Hematopoietic multipotent progenitor cell treated with erythropoietin and hydrocortisone succinate and interleukin-3 and kit ligand, for 6 days (in vitro differentiated cells): ENCODE data around the gene OR52E1.
"Not testable (repeated sequence)": the region's sequence is repeated elsewhere in the genome, so short reads cannot be mapped to it uniquely, and the experiment has no call there.

Source experiments
- DNase-seq: peaks from one replicate; pipeline ENCODE4 v3.0.0-alpha.2; 2015

The OR52E1 gene

GRCh38 chr11:5069272-5069671 lies at the start of gene OR52E1:
Gene OR52E1 (plus strand): TSS chr11:5069572.
- no peak for DNase-seq

- DNase-seq = no peak
These were observed 47.4 kb upstream of the OR52E1 start for GRCh38 chr11:5021996-5022395.

DNA sequence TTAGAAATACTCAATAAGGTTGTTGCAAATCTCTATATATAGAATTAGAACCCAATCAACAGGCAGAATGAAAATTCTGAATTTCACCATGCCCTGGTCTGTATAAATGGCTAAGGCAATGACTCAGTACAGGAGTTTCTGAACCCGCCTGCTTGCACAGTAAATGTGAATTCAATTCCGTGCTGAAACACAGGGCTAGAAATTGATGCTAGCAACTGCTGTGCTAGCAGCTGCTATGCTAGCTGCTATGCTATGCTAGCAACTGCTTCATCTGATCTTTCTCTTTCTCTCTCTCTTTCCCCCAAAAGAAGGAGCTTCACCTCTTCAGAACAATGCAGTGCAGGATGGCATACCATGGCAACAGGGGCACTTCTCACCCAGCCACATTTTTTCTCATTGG lies 32.7 kb upstream of the OR52E1 start:
- DNase-seq = no peak

DNA sequence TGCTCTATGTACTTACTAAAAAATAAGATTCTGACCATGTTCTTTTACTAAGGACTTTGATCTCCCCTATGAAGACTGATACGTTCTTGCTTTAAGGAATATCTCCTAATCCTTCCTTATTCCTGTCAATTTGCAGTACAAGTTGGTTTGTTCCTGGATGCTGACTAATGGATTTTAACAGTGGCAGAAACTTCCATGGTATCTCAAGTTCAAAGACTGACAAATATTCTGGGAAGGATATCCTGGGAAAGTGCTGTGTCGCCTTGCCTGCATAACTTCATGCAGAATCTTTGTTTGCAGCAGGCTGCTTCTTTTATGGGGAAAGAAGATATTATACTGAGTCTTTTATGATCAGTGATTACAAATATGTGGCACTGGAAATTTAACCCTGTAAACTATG lies 31.4 kb upstream of the OR52E1 start:
- DNase-seq = no peak

GRCh38 chr11:5038341-5038740 lies 31.0 kb upstream of the OR52E1 start:
- DNase-seq = no peak

- DNase-seq = no peak
These were observed 28.5 kb upstream of the OR52E1 start for GRCh38 chr11:5040876-5041275.

DNA sequence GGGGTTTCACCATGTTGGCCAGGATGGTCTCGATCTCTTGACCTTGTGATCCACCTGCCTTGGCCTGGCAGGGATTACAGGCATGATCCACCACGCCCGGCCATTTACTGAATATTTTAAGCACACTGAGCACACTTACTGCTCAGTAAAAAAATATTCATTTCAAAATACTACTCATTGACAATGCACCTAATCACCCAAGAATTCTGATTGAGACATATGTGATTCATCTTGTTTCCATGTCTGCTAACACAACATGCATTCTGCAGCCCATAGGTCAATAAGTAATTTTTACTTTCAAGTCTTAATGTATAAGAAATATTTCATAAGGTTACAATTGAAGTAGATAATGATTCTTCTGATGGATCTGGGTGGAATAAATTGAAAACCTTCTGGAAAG lies 27.3 kb upstream of the OR52E1 start:
- DNase-seq = no peak

GRCh38 chr11:5043380-5043779 lies 26.0 kb upstream of the OR52E1 start:
- DNase-seq = no peak

- no peak for DNase-seq
These were observed 23.1 kb upstream of the OR52E1 start, which contains the start of gene OR52J3 for GRCh38 chr11:5046226-5046625. Gene OR52J3 (plus strand): TSS chr11:5046526. CDS start chr11:5046526, 0 bp downstream.

DNA sequence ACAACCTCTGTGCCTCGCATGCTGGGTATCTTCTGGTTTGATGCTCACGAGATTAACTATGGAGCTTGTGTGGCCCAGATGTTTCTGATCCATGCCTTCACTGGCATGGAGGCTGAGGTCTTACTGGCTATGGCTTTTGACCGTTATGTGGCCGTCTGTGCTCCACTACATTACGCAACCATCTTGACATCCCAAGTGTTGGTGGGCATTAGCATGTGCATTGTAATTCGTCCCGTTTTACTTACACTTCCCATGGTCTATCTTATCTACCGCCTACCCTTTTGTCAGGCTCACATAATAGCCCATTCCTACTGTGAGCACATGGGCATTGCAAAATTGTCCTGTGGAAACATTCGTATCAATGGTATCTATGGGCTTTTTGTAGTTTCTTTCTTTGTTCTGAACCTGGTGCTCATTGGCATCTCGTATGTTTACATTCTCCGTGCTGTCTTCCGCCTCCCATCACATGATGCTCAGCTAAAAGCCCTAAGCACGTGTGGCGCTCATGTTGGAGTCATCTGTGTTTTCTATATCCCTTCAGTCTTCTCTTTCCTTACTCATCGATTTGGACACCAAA lies 22.5 kb upstream of the OR52E1 start:
- no peak for DNase-seq

DNA sequence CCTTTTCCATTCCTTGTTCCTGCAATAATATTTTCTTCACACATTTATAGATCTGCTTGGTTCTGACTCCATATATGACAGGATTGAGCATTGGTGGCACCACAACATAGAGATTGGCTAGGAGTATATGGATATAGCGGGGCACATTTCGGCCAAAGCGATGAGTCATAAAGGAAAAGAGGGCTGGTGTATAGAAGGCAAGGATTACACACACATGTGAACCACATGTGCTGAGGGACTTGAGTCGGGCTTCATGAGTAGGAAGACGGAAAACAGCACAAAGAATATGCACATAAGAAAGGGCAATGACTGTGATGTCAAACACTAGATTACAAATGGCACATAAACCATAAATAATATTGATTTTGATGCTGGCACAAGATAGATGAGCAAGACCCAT lies 10.7 kb upstream of the OR52E1 start:
- not testable (repeated sequence) for DNase-seq

DNA sequence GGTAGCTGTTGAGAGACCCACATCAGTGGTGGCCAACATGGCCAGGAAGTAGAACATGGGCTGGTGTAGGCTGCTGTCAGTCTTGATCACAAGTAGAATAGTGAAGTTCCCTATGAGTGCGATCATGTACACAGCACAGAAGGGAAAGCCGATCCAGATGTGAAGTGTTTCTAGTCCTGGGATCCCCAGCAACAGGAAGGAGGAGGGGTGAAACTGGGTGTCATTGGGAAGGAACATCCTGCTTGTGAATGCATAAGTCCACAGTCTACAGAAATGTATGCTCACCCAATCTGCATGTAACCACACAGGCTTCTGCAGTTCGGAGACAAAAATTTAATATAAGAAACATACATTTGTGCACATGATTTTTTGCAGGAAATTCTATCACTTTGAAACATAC lies 10.0 kb upstream of the OR52E1 start, which contains the start of gene OR52E2:
OR52E2 (minus strand) TSS at position 237 of the 400 bp plus-strand sequence; CDS start at position 237, 0 bp downstream.
- DNase-seq = no peak

DNA sequence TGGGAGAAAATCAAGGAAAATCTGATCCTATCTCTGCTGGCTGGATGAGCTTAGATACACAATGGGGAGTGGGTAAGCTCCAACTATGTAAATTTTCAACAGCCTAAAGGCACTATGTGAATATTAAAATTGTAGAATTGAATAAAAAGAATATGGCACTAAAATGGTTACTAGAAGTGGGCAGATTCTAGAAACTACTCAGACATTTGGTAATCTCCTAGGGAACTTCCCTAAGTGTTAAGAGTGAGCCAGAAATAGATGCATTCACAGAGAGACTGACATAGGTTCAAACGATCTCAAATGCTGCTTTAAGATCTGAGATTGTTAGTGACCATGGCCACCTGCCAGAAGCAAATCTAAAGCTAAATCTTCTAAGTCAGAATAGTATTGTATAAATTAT lies 4.3 kb upstream of the OR52E1 start:
- no peak for DNase-seq

- no peak for DNase-seq
These were observed 2.4 kb downstream of the OR52E1 start for GRCh38 chr11:5071799-5072198.

DNA sequence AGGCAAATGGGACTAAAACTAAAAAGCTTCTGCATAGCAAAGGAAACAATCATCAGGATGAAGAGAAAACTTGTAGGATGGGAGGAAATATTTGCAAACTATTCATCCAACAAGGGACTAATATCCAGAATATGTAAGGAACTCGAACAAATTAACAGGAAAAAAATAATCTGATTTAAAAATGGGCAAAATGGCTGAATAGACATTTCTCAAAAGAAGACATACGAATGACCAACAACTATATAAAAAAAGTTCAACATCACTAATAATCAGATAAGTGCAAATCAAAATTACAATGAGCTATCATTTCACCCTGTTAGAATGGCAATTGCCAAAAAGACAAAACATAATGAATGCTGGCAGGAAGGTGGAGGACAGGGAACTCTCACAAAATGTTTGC lies 12.0 kb downstream of the OR52E1 start:
- no peak for DNase-seq

GRCh38 chr11:5083602-5084001 lies 14.2 kb downstream of the OR52E1 start:
- no peak for DNase-seq

DNA sequence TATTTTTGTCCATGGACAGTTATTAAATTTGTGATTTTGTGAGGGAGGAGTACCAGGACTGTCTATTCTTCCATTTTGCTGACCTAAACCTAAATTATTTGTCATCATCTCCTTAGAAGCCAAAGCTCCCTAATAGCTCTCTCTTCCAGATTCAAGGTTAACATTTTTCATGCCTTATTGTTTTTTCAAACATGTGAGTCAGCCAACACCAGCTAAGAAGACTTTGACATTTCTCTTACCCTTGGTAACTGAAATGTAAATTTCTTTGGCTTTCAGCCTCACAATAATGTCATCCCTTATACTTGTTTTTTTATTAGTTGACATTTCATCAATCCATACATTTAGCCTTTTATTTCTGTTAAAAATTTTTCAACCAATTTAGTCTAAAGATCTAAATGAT lies 19.2 kb downstream of the OR52E1 start:
- DNase-seq = no peak

DNA sequence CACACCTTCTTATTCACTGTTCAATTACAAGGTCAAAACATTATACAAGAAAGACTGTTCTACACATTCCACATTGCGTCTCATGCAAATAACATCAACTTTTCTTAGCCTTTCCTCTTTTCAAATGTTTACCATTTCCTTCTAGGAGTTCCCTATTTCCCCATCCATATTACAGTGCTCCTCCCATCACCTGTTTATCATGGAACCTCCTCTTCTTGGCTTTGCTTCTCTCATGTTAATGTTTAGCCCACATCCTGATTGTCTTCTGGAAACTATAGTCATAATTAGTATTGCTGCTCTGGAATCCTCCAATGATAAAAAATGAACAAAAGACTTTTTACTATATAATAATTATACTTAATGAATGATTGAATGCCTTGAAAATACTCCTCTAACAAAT lies 21.3 kb downstream of the OR52E1 start:
- DNase-seq = no peak

DNA sequence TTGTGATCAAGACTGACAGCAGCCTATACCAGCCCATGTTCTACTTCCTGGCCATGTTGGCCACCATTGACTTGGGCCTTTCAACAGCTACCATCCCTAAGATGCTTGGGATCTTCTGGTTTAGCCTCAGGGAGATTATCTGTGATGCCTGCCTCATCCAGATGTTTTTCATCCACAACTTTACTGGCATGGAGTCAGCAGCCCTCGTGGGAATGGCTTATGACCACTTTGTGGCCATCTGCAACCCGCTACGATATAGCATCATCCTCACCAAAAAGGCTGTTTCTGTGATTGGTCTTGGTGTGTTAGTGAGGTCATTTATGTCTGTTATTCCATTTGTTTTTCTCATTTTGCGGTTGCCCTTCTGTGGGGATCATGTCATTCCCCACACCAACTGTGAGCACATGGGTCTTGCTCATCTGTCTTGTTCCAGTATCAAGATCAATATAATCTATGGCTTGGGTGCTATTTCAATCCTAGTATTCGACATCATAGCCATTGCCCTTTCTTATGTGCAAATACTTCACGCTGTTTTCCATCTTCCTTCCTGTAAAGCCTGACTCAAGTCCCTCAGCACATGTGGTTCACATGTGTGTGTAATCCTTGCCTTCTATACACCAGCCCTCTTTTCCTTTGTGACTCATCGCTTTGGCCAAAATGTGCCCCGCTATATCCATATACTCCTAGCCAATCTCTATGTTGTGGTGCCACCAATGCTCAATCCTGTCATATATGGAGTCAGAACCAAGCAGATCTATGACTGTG lies 23.6 kb downstream of the OR52E1 start:
- DNase-seq = no peak

DNA sequence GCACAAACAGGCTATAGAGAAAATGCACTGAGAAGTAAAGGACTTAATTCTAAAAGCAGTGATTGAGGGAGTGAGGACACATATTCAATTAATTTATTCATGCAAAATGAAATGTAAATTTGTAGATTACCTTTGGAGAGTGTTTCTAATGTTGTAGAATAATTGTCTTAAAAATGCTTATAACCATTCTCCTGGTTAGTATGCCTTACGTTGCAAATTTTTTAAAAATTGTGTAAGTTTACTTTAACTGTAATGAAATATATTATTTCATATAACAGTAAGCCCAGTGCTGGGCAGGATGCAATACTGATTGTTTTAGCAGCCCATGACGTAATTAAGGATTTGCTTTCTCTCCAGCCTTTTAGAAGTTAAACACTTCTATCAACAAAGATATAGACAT lies 26.6 kb downstream of the OR52E1 start:
- no peak for DNase-seq

DNA sequence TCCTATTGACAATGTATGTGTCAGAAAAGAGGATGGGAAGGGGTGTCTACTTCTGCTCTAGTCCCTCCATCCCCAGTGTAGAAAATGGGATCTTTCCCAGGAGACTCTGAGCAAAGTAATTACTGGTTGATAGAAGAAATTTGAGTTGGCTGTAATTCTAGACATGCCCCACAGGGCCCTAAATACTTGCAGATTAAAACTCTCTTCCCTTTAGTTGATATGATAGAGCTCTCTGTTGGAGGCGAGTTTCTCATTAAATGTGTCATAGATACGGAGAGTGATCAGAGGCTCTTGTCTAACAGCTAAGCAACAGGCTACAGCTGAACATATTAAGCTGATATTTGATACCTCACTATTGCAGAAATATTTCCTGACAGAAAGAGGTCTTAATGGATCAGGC lies 32.9 kb downstream of the OR52E1 start:
- no peak for DNase-seq

DNA sequence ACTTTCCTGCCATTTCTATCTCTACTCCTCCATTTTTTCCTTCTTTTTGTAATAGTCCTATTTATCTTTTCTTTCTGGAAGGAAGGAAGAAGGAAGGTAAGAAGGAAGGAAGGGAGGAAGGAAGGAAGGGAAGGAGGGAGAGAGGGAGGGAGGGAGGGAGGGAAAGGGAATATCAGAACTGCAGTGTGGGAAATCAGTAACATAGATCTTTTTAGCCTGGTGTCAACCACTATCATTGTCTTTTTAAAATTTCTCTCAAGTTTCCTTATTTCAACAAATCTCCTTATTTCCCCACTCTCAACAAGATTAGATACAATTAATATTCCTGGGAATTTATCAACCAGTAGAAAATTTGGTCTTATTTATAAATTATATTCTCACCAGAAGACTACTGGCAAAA lies 33.7 kb downstream of the OR52E1 start:
- DNase-seq = no peak

GRCh38 chr11:5107285-5107684 lies 37.9 kb downstream of the OR52E1 start:
- DNase-seq = no peak

DNA sequence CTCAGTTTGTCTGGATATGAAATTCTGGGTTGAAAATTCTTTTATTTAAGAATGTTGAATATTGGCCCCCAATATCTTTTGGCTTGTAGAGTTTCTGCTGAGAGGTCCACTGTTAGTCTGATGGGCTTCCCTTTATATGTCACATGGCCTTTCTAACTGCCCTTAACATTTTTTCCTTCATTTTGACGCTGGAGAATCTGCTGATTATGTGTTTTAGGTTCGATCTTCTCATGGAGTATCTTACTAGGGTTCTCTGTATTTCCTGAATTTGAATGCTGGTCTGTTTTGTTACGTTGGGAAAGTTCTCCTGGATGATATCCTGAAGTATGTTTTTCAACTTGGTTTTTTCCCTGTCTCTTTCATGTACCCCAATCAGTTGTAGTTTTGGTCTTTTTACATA lies 46.0 kb downstream of the OR52E1 start:
- no peak for DNase-seq

GRCh38 chr11:5117588-5117987 lies 48.2 kb downstream of the OR52E1 start:
- DNase-seq = no peak
